GM04504 (cell line): ENCODE measurements around the gene RUNX3.
A peak's percentile ranks its signal among the peaks of the same experiment; 100 is the strongest.
"Not testable (repeated sequence)": the region's sequence is repeated elsewhere in the genome, so short reads cannot be mapped to it uniquely, and the experiment has no call there.

Experiments
- DNase-seq: peaks from one replicate; pipeline ENCODE4 v3.0.0-alpha.2; 2012; ENCODE audit warnings: low read depth

RUNX3 gene

GRCh38 chr1:24930260-24931145 lies at the start of gene RUNX3:
TSS of gene RUNX3 (minus strand) at chr1:24930276. CDS start at chr1:24929868, 408 bp downstream.
- peak; percentile 69 for DNase-seq

- not testable (repeated sequence) for DNase-seq
These were observed 49.2 kb upstream of the RUNX3 start for GRCh38 chr1:24979232-24979631.

GRCh38 chr1:24978383-24979032 lies 48.4 kb upstream of the RUNX3 start:
- no peak for DNase-seq

GRCh38 chr1:24975391-24975790 lies 45.3 kb upstream of the RUNX3 start:
- no peak for DNase-seq

- DNase-seq, result no peak
These were observed 43.2 kb upstream of the RUNX3 start for GRCh38 chr1:24973315-24973714.

GRCh38 chr1:24972915-24973242 lies 42.8 kb upstream of the RUNX3 start:
- no peak for DNase-seq

- no peak for DNase-seq
These were observed 42.3 kb upstream of the RUNX3 start for GRCh38 chr1:24972221-24972914.

- DNase-seq, result no peak
These were observed 41.1 kb upstream of the RUNX3 start for GRCh38 chr1:24970926-24971875.

GRCh38 chr1:24970399-24970753 lies 40.3 kb upstream of the RUNX3 start:
- peak; percentile 11 for DNase-seq

- no peak for DNase-seq
These were observed 39.7 kb upstream of the RUNX3 start for GRCh38 chr1:24969596-24970398.

- no peak for DNase-seq
These were observed 39.0 kb upstream of the RUNX3 start for GRCh38 chr1:24968941-24969585.

GRCh38 chr1:24967962-24968361 lies 37.9 kb upstream of the RUNX3 start:
- DNase-seq, result no peak

- DNase-seq, result no peak
These were observed 37.5 kb upstream of the RUNX3 start for GRCh38 chr1:24967555-24967954.

GRCh38 chr1:24966724-24967346 lies 36.8 kb upstream of the RUNX3 start:
- DNase-seq, result peak; percentile 54

GRCh38 chr1:24966121-24966723 lies 36.1 kb upstream of the RUNX3 start:
- DNase-seq, result no peak

GRCh38 chr1:24965571-24965930 lies 35.5 kb upstream of the RUNX3 start:
- no peak for DNase-seq

- DNase-seq, result no peak
These were observed 34.9 kb upstream of the RUNX3 start for GRCh38 chr1:24964811-24965570.

- no peak for DNase-seq
These were observed 34.0 kb upstream of the RUNX3 start for GRCh38 chr1:24963943-24964693.
